ENCODE results near the gene GNAQ.

The GNAQ gene

GRCh38 chr9:77938163-77938562, 93.4 kb downstream of the GNAQ start:
- no peak for DNase-seq

- DNase-seq, result no peak
Measured at GRCh38 chr9:77935974-77936373, 95.6 kb downstream of the GNAQ start.

DNA sequence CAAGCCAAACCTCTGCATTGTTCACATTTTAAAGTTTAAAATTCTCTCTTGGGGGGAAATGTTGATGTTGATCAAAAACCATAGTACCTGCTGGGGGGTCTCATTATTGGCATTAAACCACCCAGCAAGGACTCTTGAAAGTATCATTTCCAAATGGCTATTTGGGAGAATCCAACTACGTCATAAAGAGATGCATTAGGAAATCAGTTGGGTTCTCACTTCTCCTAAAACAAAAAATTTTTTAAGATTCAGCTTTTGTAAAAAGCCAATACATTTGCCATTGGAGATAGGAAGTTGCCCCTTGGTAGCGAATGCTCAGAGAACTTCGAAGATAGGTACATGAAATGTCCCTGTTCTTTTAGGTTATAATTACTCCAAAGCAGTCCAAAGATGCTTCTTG, 96.4 kb downstream of the GNAQ start:
- no peak for DNase-seq

DNA sequence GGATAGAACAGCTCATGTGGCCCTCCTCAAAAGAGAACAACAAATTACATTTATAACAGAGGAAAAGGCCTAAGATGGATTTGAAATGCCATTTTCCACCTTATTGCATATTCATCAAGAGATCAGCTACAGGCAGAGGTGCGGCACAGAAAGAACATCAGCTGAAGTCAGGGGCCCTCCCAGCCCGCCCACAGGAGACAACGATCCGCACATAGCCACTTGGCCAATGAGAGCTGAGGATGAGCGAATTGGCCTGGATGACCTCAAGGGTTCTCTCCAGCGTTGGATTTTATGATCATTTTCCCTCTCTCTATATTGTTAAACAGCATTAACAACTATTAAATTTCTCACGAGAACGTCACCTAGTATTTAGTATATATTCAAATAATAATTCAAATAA, 97.6 kb downstream of the GNAQ start:
- DNase-seq, result no peak

- DNase-seq, result no peak
Measured at GRCh38 chr9:77933019-77933418, 98.6 kb downstream of the GNAQ start.

GRCh38 chr9:77929942-77930341, 101.7 kb downstream of the GNAQ start:
- no peak for DNase-seq

- no peak for DNase-seq
Measured at GRCh38 chr9:77927265-77927664, 104.3 kb downstream of the GNAQ start.

DNA sequence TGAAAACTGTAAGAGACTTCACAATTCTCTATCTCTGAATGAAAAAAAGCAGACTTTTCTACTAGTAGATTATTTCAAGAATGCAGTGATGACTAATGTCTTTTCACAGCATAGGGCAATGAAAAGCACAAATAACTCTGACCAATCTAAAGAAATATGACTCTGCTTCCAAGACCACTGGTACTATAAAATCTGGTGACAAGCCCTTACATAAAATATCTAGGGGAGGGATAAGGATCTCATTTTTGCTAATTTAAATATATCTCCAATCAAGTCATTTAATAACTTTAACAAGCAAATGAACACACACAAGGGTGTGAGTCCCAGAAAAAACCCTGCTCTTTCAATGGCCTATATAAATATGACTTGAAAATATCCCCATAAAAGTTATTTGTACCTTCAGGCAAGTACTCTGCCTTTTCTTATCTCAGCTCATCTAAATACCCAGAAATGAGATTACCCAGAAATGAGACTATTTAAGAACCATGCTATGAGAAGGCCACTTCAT, 105.2 kb downstream of the GNAQ start:
- DNase-seq, result no peak

DNA sequence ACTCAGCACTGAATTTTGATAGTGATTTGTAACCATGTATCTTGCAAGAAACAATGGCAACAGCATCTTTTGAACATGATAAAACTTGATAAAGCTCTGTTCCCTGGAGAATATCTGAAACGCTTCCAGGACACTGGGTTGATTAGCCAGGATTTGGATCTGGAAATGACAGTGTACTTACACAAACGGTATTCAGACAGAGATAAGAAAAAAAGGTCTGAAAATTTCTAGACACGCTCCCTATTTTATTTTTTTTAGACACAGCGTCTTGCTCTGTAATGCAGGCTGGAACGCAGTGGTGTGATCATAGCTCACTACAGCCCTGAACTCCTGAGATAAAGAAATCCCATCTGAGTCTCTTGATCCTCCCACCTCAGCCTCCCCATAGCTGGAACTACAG, 109.0 kb downstream of the GNAQ start:
- no peak for DNase-seq

GRCh38 chr9:77917800-77918199, 113.8 kb downstream of the GNAQ start:
- no peak for DNase-seq

DNA sequence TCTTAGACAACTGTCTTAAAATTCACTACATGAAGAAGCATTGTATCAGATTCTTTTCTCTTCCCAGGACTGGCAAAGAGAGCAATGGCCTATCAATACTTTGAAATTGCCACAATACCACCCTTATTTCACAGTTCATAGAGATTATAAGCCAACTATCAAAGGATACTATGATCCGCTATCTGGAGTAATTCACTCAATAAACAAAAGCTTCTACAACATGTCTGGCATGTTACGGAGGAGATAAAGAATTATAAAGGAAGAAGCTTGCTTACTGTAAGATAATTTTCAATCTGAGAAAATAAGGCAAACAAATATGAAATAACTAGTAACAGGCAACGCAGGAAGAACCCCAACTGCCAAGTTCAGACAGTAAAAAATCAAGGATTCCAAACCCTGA, 114.8 kb downstream of the GNAQ start:
- DNase-seq, result no peak

- DNase-seq, result no peak
Measured at GRCh38 chr9:77916410-77916819, 115.2 kb downstream of the GNAQ start.

DNA sequence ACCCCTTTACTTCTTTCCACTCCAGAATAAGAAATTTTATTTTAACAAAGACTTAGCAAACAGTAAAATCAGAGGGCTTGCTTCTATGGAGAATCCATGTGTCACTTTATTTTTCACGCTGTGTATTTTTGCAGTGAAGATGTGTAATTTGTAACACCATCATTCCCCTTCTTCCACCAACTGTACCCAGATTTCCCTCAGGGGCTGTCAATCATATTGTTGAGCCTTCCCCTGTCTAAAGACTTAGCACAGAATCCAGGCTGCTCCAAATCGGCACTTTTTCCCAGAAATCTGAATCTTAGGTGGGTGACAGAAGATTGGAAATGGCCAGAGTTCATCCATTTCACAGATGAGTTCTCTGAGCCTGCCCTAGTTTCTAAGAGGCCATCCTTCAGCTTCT, 115.9 kb downstream of the GNAQ start:
- DNase-seq, result no peak

- DNase-seq, result no peak
Measured at GRCh38 chr9:77912895-77913693, 118.5 kb downstream of the GNAQ start.

GRCh38 chr9:77911928-77912327, 119.7 kb downstream of the GNAQ start:
- DNase-seq, result no peak

- DNase-seq, result no peak
Measured at GRCh38 chr9:77910194-77910621, 121.4 kb downstream of the GNAQ start.

GRCh38 chr9:77909306-77909705, 122.3 kb downstream of the GNAQ start:
- DNase-seq, result no peak

- DNase-seq, result no peak
Measured at GRCh38 chr9:77908293-77908692, 123.3 kb downstream of the GNAQ start.

- no peak for DNase-seq
Measured at GRCh38 chr9:77907585-77907984, 124.0 kb downstream of the GNAQ start.

GRCh38 chr9:77906991-77907390, 124.6 kb downstream of the GNAQ start:
- DNase-seq, result no peak

DNA sequence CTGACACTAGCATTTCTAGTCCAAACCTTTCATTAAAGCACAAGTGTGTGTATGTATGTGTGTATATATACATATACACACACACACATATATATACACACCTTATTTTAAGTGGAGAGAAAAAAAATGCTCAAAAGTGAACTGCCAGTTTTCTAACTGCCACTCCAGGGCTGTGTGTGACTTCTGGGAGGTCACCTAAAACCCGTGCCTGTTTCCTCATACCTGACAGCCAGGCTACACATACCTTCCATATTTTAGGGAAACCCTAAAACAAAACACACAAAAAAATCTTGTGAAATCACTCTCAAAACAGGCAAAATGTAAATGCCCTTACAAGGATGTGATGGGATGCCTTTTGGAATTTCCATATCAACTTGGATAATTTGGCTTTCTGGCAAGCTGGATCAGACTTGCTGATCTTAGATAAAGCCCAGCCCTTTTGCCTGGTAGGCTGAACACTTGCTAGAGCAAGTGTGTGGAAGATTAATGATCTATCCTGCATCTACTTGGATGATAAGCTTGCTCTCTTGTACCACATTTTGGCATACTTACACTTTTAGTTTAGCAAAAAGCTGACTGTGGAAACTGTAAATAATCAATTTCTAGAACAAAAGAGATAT, 127.8 kb downstream of the GNAQ start:
- no peak for DNase-seq

DNA sequence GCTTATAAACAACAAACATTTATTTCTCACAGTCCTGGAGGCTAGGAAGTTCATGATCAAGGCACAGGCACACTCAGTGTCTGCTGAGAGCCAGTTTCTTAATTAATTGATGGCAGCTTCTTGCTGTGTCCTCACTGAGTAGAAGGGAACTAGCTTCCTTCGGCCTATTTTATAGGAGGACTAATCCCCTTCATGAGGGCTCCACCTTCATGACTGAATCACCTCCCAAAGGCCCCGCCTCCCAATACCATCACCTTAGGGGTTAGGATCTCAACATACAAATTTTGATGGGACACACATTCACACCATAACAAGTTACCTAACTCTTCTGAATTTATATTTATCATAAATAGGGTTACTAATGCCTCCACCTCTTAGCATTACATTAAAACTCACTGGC, 129.8 kb downstream of the GNAQ start:
- no peak for DNase-seq

DNA sequence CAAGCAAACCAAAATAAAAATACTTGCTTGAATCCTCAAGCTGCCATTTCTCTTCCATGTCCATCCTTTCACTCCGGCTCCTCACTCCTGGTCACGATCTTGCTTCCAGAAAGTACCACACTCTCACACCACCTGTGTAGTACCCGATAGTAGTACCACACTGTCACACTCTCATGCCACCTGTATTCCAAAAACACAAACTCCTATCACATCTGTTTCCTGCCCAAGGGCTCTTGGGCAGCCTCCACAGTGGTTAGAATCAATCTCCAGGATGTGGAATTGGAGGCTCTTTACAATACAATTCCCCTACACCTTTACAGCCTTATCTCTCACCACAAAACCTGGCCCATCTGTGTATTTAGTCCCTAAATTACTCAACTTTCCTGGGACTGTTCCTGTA, 130.6 kb downstream of the GNAQ start:
- DNase-seq, result no peak

GRCh38 chr9:77899679-77900354, 131.8 kb downstream of the GNAQ start:
- DNase-seq, result no peak
